Loucy (cell line): Measurements from ENCODE around the gene TMEM270.

Experiments
- H2AFZ ChIP-seq: fragments of 200-600 bp; sonication (generic); 2 replicates; pipeline ENCODE4 v1.6.0; 2016; ENCODE audit warnings: antibody characterized with exemption, mild to moderate bottlenecking, low read length, moderate library complexity
- H3F3A ChIP-seq: fragments of 200-600 bp; 2 replicates; pipeline ENCODE4 v1.6.0; 2016; ENCODE audit warnings: antibody characterized with exemption, low read depth, mild to moderate bottlenecking
- H3K27me3 ChIP-seq: fragments of 200-600 bp; sonication (generic); 2 replicates; pipeline ENCODE4 v1.6.1; 2014; ENCODE audit warnings: low read length, mild to moderate bottlenecking; ENCODE audit not compliant: insufficient read depth, poor library complexity, severe bottlenecking
- H3K36me3 ChIP-seq: fragments of 200-600 bp; sonication (generic); 2 replicates; pipeline ENCODE4 v1.6.1; 2016; ENCODE audit warnings: low read length; ENCODE audit not compliant: insufficient read depth
- H3K4me1 ChIP-seq: fragments of 200-600 bp; sonication (generic); 2 replicates; pipeline ENCODE4 v1.5.1; 2014; ENCODE audit warnings: low read length, mild to moderate bottlenecking; ENCODE audit not compliant: insufficient read depth, poor library complexity, severe bottlenecking
- H3K4me2 ChIP-seq: fragments of 200-600 bp; sonication (generic); 2 replicates; pipeline ENCODE4 v1.6.0; 2014; ENCODE audit warnings: antibody characterized with exemption, low read length, low read depth, mild to moderate bottlenecking; ENCODE audit not compliant: poor library complexity, severe bottlenecking
- H3K4me3 ChIP-seq: fragments of 200-600 bp; sonication (generic); 2 replicates; pipeline ENCODE4 v1.5.1; 2014; ENCODE audit warnings: low read length, mild to moderate bottlenecking, mixed read lengths; ENCODE audit not compliant: poor library complexity, severe bottlenecking
- H3K79me2 ChIP-seq: fragments of 200-600 bp; sonication (generic); 2 replicates; pipeline ENCODE4 v1.6.1; 2014; ENCODE audit warnings: low read length; ENCODE audit not compliant: insufficient read depth
- H3K9ac ChIP-seq: fragments of 200-600 bp; sonication (generic); 2 replicates; pipeline ENCODE4 v1.6.0; 2014; ENCODE audit warnings: mild to moderate bottlenecking, low read depth, low read length, moderate library complexity; ENCODE audit not compliant: poor library complexity, severe bottlenecking
- H3K9me2 ChIP-seq: fragments of 200-600 bp; sonication (generic); replicated peaks from 2 replicates; pipeline ENCODE4 v1.6.1; 2016; ENCODE audit warnings: low read depth, low read length, mixed read lengths
- H3K9me3 ChIP-seq: fragments of 200-600 bp; sonication (generic); 2 replicates; pipeline ENCODE4 v1.6.1; 2014; ENCODE audit warnings: mild to moderate bottlenecking, antibody characterized with exemption, low read length, low read depth; ENCODE audit not compliant: insufficient read depth
- H4K20me1 ChIP-seq: fragments of 200-600 bp; sonication (generic); 2 replicates; pipeline ENCODE4 v1.6.0; 2014; ENCODE audit warnings: antibody characterized with exemption, low read length, mild to moderate bottlenecking; ENCODE audit not compliant: insufficient read depth, poor library complexity, severe bottlenecking
- EZH2phosphoT487 ChIP-seq: fragments of 200-600 bp; IDR thresholded peaks from 2 replicates; pipeline ENCODE4 v1.6.1; 2018; ENCODE audit warnings: antibody characterized with exemption, mild to moderate bottlenecking, moderate library complexity, borderline replicate concordance
- TF ChIP-seq, protein P1 (sequence below): fragments of 200-600 bp; sonication (generic); conservative IDR thresholded peaks from 2 replicates; pipeline ENCODE4 v1.5.1; 2014; ENCODE audit warnings: mild to moderate bottlenecking, antibody characterized with exemption, low read length

Gene TMEM270

DNA sequence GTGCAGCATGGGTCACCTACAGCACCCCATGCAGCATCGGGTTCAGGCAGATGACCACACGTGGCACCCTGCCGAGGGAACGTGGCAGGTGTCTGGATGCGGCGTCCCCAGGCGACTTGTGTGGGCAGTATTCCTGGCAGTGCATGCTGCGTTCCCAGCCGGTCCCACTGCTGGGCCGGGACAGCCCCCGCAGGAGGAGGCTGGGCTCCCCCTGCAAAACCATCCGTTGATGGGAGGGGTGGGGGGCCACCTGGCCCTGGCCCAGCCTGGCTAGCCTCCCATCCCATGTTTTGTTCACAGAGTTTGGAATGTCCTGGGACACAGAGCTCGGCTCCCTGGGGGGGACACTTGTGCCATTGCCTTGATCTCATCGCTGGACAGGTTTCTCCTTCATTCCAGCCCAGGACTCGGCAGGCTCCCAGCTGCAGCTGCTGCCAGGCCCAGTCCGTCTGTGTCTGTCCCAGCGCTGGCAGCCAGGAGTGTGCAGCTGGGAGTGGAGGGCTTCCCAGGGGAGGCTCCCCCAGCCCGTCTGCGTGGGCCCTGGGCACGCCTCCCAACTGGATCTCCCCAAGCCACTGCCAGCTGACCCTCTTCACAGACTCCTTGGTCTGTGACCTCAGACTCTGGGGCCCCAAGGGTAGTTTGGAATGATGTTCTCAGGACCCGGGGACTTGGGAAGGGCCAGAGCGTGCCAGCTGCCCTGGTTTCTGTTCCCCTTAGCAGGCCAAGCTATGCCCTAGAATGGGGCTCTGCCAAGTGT is 32.6 kb downstream of the TMEM270 start:
- H3K9me2 ChIP-seq = no peaks in the 10 kb centered on the region
- no peaks in the 10 kb centered on the region for H3K9me3 ChIP-seq
- no peaks in the 10 kb centered on the region; the same call in 1 of the 2 replicates for H3F3A ChIP-seq
- no peaks in the 10 kb centered on the region for H3K27me3 ChIP-seq
- H3K4me2 ChIP-seq = no peak overlapping the region
- H3K4me3 ChIP-seq = no peak overlapping the region
- H2AFZ ChIP-seq = no peak overlapping the region
- H4K20me1 ChIP-seq = no peaks in the 10 kb centered on the region
- no peak for TF ChIP-seq EZH2phosphoT487
- H3K36me3 ChIP-seq = no peaks in the 10 kb centered on the region
- H3K79me2 ChIP-seq = no peaks in the 10 kb centered on the region
- no peak overlapping the region for H3K9ac ChIP-seq
- H3K4me1 ChIP-seq = no peaks in the 10 kb centered on the region

- Histone ChIP-seq H3K4me3 (no peak overlapping the region), H3F3A (no peaks in the 10 kb centered on the region), H3K4me2 (no peak overlapping the region), H3K9me2 (no peaks in the 10 kb centered on the region), H4K20me1 (no peaks in the 10 kb centered on the region), H3K27me3 (no peaks in the 10 kb centered on the region), H3K79me2 (no peaks in the 10 kb centered on the region), H2AFZ (no peak overlapping the region), H3K36me3 (no peaks in the 10 kb centered on the region), H3K4me1 (no peaks in the 10 kb centered on the region), H3K9me3 (no peaks in the 10 kb centered on the region), H3K9ac (no peak overlapping the region)
- TF ChIP-seq EZH2phosphoT487 = no peak
- TF ChIP-seq, protein P1, sequence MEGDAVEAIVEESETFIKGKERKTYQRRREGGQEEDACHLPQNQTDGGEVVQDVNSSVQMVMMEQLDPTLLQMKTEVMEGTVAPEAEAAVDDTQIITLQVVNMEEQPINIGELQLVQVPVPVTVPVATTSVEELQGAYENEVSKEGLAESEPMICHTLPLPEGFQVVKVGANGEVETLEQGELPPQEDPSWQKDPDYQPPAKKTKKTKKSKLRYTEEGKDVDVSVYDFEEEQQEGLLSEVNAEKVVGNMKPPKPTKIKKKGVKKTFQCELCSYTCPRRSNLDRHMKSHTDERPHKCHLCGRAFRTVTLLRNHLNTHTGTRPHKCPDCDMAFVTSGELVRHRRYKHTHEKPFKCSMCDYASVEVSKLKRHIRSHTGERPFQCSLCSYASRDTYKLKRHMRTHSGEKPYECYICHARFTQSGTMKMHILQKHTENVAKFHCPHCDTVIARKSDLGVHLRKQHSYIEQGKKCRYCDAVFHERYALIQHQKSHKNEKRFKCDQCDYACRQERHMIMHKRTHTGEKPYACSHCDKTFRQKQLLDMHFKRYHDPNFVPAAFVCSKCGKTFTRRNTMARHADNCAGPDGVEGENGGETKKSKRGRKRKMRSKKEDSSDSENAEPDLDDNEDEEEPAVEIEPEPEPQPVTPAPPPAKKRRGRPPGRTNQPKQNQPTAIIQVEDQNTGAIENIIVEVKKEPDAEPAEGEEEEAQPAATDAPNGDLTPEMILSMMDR = no peak
Measured at GRCh38 chr7:73894166-73894565, 33.2 kb downstream of the TMEM270 start.

GRCh38 chr7:73894733-73895551 is 34.0 kb downstream of the TMEM270 start:
- TF ChIP-seq, protein P1 = no peak
- no peak for TF ChIP-seq EZH2phosphoT487
- H2AFZ ChIP-seq = no peak overlapping the region
- no peaks in the 10 kb centered on the region for H3K36me3 ChIP-seq
- no peaks in the 10 kb centered on the region for H3K9me2 ChIP-seq
- no peaks in the 10 kb centered on the region for H3K9me3 ChIP-seq
- H4K20me1 ChIP-seq = no peaks in the 10 kb centered on the region
- no peaks in the 10 kb centered on the region for H3F3A ChIP-seq
- no peaks in the 10 kb centered on the region for H3K4me1 ChIP-seq
- H3K79me2 ChIP-seq = no peaks in the 10 kb centered on the region
- no peak overlapping the region for H3K4me2 ChIP-seq
- no peak overlapping the region for H3K9ac ChIP-seq
- H3K27me3 ChIP-seq = no peaks in the 10 kb centered on the region
- H3K4me3 ChIP-seq = no peak overlapping the region
